Activated naive CD4-positive, alpha-beta T cell treated with anti-CD3 and anti-CD28 coated beads for 36 hours (primary cell): ENCODE measurements around the gene FARS2. TPM values are rescaled to one million over a fixed set of nuclear protein-coding genes. Genes with fewer than 3 reads are reported as not detected.

Experiments used
- CTCF ChIA-PET: fragments of 350-600 bp; sonication (Branson Sonifier 250); formaldehyde crosslinking; loops from one replicate; lab custom pipeline; 2021; ENCODE audit warnings: antibody characterized with exemption; lab: Charles Lee
- DNase-seq: peaks from one replicate; pipeline ENCODE4 v3.0.0-alpha.2; 2020
- H3K27ac Mint-ChIP-seq: one replicate; pipeline ENCODE4 v1.8.0; 2021; ENCODE audit warnings: mild to moderate bottlenecking, mixed read lengths
- H3K27me3 Mint-ChIP-seq: one replicate; pipeline ENCODE4 v1.8.0; 2021; ENCODE audit warnings: low read depth, mixed read lengths
- H3K36me3 Mint-ChIP-seq: one replicate; pipeline ENCODE4 v1.8.0; 2021; ENCODE audit warnings: low read depth, mixed read lengths
- H3K4me1 Mint-ChIP-seq: one replicate; pipeline ENCODE4 v1.8.0; 2021; ENCODE audit warnings: low read depth, mixed read lengths
- H3K4me3 Mint-ChIP-seq: one replicate; pipeline ENCODE4 v1.8.0; 2021; ENCODE audit warnings: mild to moderate bottlenecking, moderate library complexity, mixed read lengths
- H3K9me3 Mint-ChIP-seq: one replicate; pipeline ENCODE4 v1.8.0; 2021; ENCODE audit warnings: mixed read lengths
- intact Hi-C: fragments of 100-400 bp; cut with micrococcal nuclease; formaldehyde crosslinking; loops from one replicate; pipeline ENCODE4 v1.15.1; 2023
- total RNA-seq, 2 experiments: library from RNA; stranded (reverse); gene quantifications; one replicate each; pipeline ENCODE4 v1.2.3, GENCODE V29; 2021

Gene FARS2
- total RNA-seq, 2 experiments from 2014 or later, result 15.4 to 15.8 TPM

DNA sequence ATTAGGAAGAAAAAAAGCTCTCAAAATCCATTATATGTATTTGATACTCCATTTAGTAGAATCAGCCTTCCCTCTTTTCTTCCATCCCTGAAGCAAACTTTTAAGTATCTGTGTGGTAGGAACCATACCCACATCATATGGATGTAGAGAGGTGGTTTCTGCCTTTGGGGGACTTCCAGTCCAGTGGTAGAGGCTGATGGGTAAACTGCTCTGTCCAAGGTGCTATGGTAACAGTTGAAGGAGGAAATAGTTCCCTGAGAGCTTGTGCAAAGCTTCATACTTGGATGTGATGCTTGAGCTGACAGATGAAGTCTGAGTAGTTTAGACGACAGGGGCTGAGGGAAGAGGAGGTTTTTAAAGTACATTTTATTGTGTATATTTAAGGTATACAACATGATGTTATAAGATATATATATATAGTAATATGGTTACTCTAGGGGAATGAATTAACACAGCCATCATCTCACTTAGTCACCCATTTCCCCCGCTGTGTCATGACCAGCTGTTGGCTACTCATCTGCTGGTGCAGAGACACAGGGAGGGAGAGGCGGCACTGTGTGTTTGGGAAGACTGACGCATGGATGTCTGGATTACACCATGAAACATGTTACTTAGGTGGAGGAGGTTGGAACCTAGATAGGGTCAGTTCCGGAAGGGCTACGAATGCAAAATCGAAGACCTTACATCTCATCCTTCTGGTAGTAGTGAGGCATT, 185.2 kb downstream of the FARS2 start:
- Mint-ChIP-seq H3K27ac (no peak overlapping the region), H3K27me3 (no peaks in the 10 kb centered on the region), H3K4me3 (no peak overlapping the region), H3K4me1 (peaks cover 1% of the 10 kb centered on the region), H3K36me3 (peaks cover 5% of the 10 kb centered on the region), H3K9me3 (no peaks in the 10 kb centered on the region)
- DNase-seq, result no peak
- CTCF ChIA-PET, result interaction anchor here (0.6 kb wide), 1 partner anchor 9 kb away, joined by 4 read pairs; no protein-coding TSS in a partner anchor
- intact Hi-C loops, result no loop called here

DNA sequence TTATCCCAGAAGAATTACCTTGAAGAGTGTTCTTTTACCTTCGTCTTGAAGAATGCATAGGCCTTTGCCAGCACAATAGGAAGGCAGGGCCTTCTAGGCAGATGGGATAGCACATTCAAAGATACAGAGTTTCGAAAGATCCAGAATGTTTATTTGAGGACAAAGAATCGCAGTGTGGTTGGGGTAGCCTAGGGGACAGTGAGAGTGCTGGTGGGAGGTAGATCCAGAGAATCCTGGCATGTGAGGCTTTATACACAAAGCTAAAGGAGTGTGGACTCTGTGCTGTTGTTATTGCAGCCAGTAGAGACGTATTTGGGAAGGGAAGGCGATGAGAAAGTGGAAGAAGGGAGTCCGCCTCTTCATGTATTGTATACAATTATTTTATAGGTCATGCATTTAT, 186.6 kb downstream of the FARS2 start:
- Mint-ChIP-seq H3K36me3 (peaks cover 5% of the 10 kb centered on the region), H3K9me3 (no peaks in the 10 kb centered on the region), H3K27me3 (no peaks in the 10 kb centered on the region), H3K4me1 (no peaks in the 10 kb centered on the region), H3K27ac (no peak overlapping the region), H3K4me3 (no peak overlapping the region)
- intact Hi-C loops, result no loop called here
- no peak for DNase-seq
- CTCF ChIA-PET, result no interaction called here

DNA sequence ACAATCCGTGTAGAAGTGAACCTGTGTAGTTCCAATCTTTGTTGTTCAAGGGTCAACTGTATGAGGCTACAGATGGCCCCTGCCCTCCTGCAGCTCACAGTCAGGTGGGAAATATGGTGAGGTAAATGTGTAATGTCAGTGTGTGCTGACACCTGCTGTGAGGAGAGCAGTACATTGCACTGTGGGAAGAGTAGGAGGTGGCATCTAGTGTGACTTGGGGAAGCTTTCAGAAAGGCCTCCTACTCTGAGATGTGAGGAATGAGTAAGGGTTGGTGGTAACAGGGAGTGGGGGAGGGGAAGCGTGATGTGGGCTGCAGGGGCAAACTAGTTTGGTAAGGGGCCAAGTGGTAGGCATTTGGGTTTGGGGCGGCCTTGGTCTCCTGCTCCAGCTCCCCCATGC, 188.8 kb downstream of the FARS2 start:
- no peaks in the 10 kb centered on the region for H3K4me1 Mint-ChIP-seq
- no peaks in the 10 kb centered on the region for H3K9me3 Mint-ChIP-seq
- CTCF ChIA-PET, result no interaction called here
- peak; percentile 9 for DNase-seq
- no peaks in the 10 kb centered on the region for H3K27me3 Mint-ChIP-seq
- H3K4me3 Mint-ChIP-seq, result no peak overlapping the region
- peaks cover 8% of the 10 kb centered on the region for H3K36me3 Mint-ChIP-seq
- intact Hi-C loops, result no loop called here
- no peak overlapping the region for H3K27ac Mint-ChIP-seq

DNA sequence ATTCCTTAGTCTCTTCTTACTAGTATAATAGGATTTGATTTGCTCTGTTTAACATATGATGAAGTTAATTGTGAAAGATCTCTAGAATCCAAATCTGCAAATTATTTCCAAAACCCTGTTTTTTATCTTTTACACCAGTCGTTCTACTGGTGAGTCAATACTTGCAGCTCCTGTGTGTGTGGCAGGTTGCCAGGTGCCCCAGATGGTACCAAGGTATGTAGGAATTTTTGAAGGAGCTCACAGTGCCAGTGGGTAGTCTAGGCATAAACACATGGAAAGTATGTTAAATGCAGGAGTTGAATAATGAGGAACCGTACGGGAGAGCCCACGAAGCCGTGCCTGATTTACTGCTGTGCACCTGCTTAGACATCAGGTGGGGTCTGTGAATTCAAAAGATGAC, 192.2 kb downstream of the FARS2 start:
- Mint-ChIP-seq H3K4me1 (peaks cover 4% of the 10 kb centered on the region), H3K27ac (no peak overlapping the region), H3K4me3 (no peak overlapping the region), H3K36me3 (peaks cover 3% of the 10 kb centered on the region), H3K27me3 (no peaks in the 10 kb centered on the region), H3K9me3 (no peaks in the 10 kb centered on the region)
- intact Hi-C loops, result no loop called here
- CTCF ChIA-PET, result no interaction called here
- DNase-seq, result no peak

DNA sequence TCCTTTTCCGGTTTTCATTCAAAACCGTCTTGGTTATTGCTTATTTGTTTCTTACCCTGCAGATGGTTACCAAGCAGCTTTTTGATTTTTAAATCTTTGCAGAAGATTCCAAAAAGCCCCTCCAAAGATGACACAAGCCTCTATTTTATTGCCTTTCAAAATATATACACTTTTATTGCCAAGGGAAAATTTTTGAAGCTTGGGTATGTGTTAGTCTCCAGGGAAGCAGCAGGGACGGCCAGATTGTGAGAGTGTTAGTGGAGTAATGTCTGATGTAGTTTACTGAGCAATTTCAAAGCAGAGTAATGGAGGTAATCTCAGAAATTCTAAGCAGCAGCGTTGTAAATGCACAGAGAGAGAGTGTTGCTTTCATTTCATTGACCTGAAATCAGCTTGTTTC, 193.8 kb downstream of the FARS2 start:
- Mint-ChIP-seq H3K9me3 (no peaks in the 10 kb centered on the region), H3K27me3 (no peaks in the 10 kb centered on the region), H3K4me3 (no peak overlapping the region), H3K27ac (no peak overlapping the region), H3K36me3 (peaks cover 3% of the 10 kb centered on the region), H3K4me1 (peaks cover 13% of the 10 kb centered on the region)
- intact Hi-C loops, result no loop called here
- no peak for DNase-seq
- CTCF ChIA-PET, result interaction anchor here (0.6 to 0.7 kb wide), 3 partner anchors 9 to 399 kb away, joined by 3 to 4 read pairs (median 3); no protein-coding TSS in a partner anchor

DNA sequence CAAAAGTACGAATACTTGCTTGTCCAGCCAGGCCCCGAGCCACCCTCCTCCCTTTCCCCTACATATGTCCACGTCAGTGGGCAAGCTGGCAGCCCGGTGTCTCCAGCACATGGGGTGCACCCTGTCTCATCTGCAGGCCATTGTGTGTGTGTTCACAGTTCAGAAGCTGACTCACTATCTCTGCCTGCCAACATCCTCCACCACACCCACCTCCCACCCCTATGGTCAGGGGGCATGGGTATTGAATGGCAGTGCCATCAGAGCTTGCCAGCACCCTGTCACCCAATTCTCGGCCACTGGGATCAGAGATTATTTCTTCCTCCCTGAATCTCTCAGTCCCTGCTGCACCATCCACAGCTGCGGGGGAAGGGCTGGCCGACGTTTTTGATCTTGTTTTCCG, 195.7 kb downstream of the FARS2 start:
- intact Hi-C loops, result no loop called here
- no peak overlapping the region for H3K4me3 Mint-ChIP-seq
- H3K4me1 Mint-ChIP-seq, result peaks cover 18% of the 10 kb centered on the region
- H3K36me3 Mint-ChIP-seq, result peaks cover 8% of the 10 kb centered on the region
- CTCF ChIA-PET, result interaction anchor here (0.7 to 1.3 kb wide), 3 partner anchors 14 to 396 kb away, joined by 3 read pairs; no protein-coding TSS in a partner anchor
- H3K9me3 Mint-ChIP-seq, result no peaks in the 10 kb centered on the region
- no peak overlapping the region for H3K27ac Mint-ChIP-seq
- no peak for DNase-seq
- H3K27me3 Mint-ChIP-seq, result no peaks in the 10 kb centered on the region

DNA sequence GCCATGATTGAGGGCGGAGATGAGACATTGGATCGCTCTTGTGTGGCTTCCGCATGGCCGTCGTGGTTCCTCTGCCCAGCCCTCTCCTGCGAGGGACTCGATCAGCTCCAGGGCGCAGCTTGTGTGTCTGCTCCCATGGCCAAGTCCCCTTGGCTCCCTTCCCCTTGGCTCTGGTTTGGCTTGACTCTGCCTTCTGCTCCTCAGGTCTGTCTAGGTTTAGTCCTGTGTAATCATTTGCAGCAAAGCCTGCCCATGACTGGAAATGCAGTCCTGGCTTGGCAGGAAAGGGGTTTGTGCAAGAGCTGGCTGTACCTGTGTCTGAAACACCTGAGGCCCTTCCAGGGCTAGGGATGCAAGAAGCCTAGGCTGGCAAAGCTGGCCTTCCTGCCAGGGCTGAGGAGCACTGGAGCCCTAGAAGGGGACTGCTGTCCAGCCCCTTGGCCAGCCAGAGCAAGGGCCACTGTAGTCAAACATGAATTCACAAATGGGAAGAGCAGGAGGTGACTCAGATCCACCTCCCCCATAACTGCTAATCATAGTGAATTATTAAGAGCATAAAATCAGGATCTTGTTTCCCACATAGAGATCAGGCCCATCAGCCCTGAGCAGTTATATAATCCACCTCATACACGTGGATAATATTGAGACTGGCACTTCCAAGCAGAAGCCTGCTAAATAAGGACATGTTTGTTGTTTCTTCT, 196.8 kb downstream of the FARS2 start:
- Mint-ChIP-seq H3K4me3 (no peak overlapping the region), H3K27ac (no peak overlapping the region), H3K36me3 (peaks cover 8% of the 10 kb centered on the region), H3K4me1 (peaks cover 18% of the 10 kb centered on the region), H3K9me3 (no peaks in the 10 kb centered on the region), H3K27me3 (no peaks in the 10 kb centered on the region)
- intact Hi-C loops, result no loop called here
- no peak for DNase-seq
- CTCF ChIA-PET, result no interaction called here

DNA sequence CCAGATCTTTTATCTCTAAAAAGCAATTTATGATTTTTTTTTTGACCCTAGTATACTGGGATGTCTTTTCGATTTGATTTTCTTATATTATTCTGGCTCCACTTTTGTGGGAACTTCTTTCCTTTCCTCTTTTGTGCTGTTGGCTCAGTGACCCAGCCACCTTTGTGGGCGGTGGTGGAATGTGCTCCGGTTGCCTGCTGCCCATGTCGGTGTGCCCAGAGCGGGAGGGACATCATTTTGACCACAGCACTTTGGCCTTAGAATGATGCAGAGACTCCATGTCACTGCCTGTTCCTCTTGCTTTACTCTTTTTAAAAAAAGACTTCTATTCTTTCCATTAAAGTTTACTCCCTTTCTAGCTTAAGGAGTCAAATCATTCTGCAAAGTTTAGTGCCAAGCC, 198.0 kb downstream of the FARS2 start:
- Mint-ChIP-seq H3K36me3 (peaks cover 8% of the 10 kb centered on the region), H3K27ac (no peak overlapping the region), H3K27me3 (no peaks in the 10 kb centered on the region), H3K9me3 (no peaks in the 10 kb centered on the region), H3K4me1 (peaks cover 18% of the 10 kb centered on the region), H3K4me3 (no peak overlapping the region)
- CTCF ChIA-PET, result interaction anchor here (0.7 kb wide), 1 partner anchor 315 kb away, joined by 3 read pairs; no protein-coding TSS in a partner anchor
- DNase-seq, result no peak
- intact Hi-C loops, result no loop called here

DNA sequence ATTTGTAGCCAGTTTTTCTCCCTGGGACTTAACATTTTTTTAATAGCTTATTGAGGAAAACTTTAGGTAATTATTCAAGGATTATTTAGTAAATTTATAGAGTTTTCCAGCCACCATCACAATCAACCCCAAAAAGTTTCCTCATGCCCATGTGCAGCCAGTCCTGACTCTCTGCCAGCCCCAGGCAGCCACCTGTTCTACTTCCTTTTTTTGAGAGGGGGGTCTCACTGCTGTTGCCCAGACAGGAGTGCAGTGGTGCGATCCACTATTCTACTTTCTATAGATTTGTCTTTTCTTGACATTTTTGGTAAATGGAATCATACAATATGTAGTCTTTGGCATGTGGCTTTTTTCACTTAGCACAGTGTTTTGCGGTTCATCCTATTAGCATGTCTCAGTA, 200.1 kb downstream of the FARS2 start:
- CTCF ChIA-PET, result no interaction called here
- H3K9me3 Mint-ChIP-seq, result no peaks in the 10 kb centered on the region
- no peak for DNase-seq
- peaks cover 6% of the 10 kb centered on the region for H3K36me3 Mint-ChIP-seq
- H3K27me3 Mint-ChIP-seq, result no peaks in the 10 kb centered on the region
- intact Hi-C loops, result loop anchor here (10.0 kb wide), 1 partner anchor 853 kb away; no protein-coding TSS in a partner anchor
- peaks cover 18% of the 10 kb centered on the region for H3K4me1 Mint-ChIP-seq
- no peak overlapping the region for H3K27ac Mint-ChIP-seq
- no peak overlapping the region for H3K4me3 Mint-ChIP-seq

DNA sequence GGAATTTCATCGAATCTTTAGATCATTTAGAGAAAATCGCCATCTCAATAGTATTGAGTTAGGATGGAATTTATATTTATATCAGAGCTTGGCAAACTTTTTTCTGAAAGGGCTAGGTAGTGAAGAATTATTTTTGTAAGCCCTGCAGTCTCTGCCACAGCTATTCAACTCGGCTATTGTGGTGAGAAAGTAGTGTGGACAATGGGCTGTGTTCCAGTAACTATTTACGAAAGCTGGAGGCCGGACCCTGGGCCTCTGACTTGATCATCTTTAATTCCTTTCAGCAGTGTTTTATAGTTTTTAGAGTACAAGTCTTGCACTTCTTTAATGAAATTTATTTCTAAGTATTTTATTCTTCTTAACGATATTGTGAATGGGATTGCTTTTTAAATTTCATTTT, 201.5 kb downstream of the FARS2 start:
- H3K27me3 Mint-ChIP-seq, result no peaks in the 10 kb centered on the region
- CTCF ChIA-PET, result interaction anchor here (0.8 kb wide), 1 partner anchor 8 kb away, joined by 3 read pairs; no protein-coding TSS in a partner anchor
- H3K9me3 Mint-ChIP-seq, result no peaks in the 10 kb centered on the region
- DNase-seq, result no peak
- H3K36me3 Mint-ChIP-seq, result peaks cover 6% of the 10 kb centered on the region
- H3K4me3 Mint-ChIP-seq, result no peak overlapping the region
- no peak overlapping the region for H3K27ac Mint-ChIP-seq
- intact Hi-C loops, result loop anchor here (10.0 kb wide), 1 partner anchor 852 kb away; no protein-coding TSS in a partner anchor
- H3K4me1 Mint-ChIP-seq, result peaks cover 22% of the 10 kb centered on the region

DNA sequence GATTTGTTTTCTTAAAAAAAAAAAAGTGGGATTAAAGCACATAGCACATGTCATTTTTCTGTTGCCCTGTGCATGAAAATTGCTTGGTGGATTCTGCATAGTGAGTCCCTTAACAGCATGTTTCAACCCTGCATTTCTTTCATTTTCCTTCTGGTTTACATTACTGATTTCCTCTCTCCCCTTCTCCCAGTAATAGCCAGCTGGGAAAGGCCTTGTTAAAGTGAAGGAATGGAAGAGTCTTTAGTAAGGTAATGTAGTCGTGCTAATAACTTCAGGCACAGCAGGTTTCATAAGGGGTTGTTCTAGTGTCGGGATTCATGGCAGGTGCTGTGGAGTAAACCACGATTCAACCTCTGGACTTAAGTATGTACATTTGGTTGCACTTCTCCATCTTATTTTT, 202.4 kb downstream of the FARS2 start:
- Mint-ChIP-seq H3K4me3 (no peak overlapping the region), H3K27ac (no peak overlapping the region), H3K27me3 (no peaks in the 10 kb centered on the region), H3K9me3 (no peaks in the 10 kb centered on the region), H3K4me1 (peaks cover 23% of the 10 kb centered on the region), H3K36me3 (peaks cover 6% of the 10 kb centered on the region)
- CTCF ChIA-PET, result no interaction called here
- no peak for DNase-seq
- intact Hi-C loops, result loop anchor here (10.0 kb wide), 1 partner anchor 851 kb away; no protein-coding TSS in a partner anchor

DNA sequence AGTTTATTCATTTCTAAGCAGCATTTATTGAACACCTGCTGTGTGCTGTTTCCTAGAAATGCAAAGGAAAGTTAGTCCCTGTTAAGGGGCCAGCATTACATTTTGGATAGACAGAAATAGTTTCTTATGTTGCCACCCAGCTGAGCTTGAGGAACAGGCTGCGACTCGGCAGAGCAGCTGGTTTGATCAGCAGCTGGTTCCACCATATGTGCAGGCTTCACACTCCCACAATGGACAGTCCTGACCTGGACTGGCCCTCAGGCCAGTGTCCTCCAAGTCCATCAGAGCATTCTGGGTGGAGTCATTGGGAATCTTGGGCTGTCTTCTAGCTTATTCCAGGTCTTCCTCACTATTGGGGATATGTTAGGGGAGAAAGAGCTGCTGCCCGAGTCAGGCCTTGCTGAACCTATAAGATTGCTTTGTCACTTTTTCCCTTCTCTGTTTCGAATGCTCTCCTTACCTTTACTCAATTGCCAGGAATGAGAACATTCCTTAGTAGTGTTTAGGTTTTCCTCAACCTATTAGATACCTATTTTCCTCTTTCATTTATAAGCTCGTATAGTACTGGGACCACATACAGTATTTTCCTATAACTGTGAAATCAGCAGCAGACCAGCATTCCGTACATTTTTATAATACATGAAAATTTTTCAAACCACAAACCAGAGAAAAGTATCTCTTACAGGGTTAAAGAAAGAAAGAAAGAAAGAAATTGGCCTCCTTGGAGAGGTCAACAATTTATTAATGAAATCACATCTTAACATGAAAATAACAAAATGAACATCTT, 203.0 kb downstream of the FARS2 start:
- Mint-ChIP-seq H3K36me3 (peaks cover 6% of the 10 kb centered on the region), H3K4me3 (no peak overlapping the region), H3K27ac (no peak overlapping the region), H3K27me3 (no peaks in the 10 kb centered on the region), H3K9me3 (no peaks in the 10 kb centered on the region), H3K4me1 (peaks cover 22% of the 10 kb centered on the region)
- CTCF ChIA-PET, result no interaction called here
- intact Hi-C loops, result loop anchor here (10.0 kb wide), 1 partner anchor 851 kb away; no protein-coding TSS in a partner anchor
- no peak for DNase-seq
